HCT116 (cell line): ENCODE results near the gene SETD3. TPM values are rescaled to one million over a fixed set of nuclear protein-coding genes. Genes with fewer than 3 reads are reported as not detected.

Experiments used
- ATAC-seq: fragments of 200-7000 bp; cut with Tn5 transposase; 2 replicates; pipeline ENCODE4 v1.9.1; 2020; ENCODE audit warnings: mild to moderate bottlenecking, moderate library complexity
- BruUV-seq: library from RNA; stranded (reverse); fragments of 400-500 nt; replicated peaks from 2 replicates; lab custom pipeline; 2021; lab: Mats Ljungman, UMichigan
- CTCF ChIA-PET: fragments of 300-600 bp; sonication (Branson Sonifier 250); formaldehyde crosslinking; loops from one replicate; lab custom pipeline; 2021; ENCODE audit warnings: antibody characterized with exemption; lab: Charles Lee
- POLR2A ChIA-PET: fragments of 300-600, 350-600 bp; sonication (Branson Sonifier 250); formaldehyde crosslinking; loops from one replicate; lab custom pipeline; 2021; ENCODE audit warnings: antibody characterized with exemption; lab: Charles Lee
- RAD21 ChIA-PET, 2 experiments: fragments of 300-600 bp; sonication (Branson Sonifier 250); formaldehyde crosslinking; loops; one replicate each; lab custom pipeline; 2023; ENCODE audit warnings: low total read pairs in 2 of 2; ENCODE audit not compliant: uncharacterized antibody in 2 of 2, unreplicated experiment in 2 of 2, low non-redundant PET in 1 of 2; lab: Charles Lee
- DNase-seq: peaks from one replicate; pipeline ENCODE4 v3.0.0-alpha.2; 2010; ENCODE audit warnings: low read depth, low spot score
- H2AFZ ChIP-seq: fragments of 200-600 bp; shearing (Covaris generic), sonication (generic); 2 replicates; pipeline ENCODE4 v1.6.1; 2017; ENCODE audit warnings: low read depth, mixed run types, mixed read lengths, antibody characterized with exemption, low read length; ENCODE audit not compliant: poor library complexity, severe bottlenecking
- H3K27ac ChIP-seq: 2 replicates; pipeline ENCODE4 v1.5.1; 2012; ENCODE audit warnings: low read depth, low read length
- H3K27me3 ChIP-seq: fragments of 200-600 bp; sonication (generic); 2 replicates; pipeline ENCODE4 v1.6.1; 2016; ENCODE audit warnings: mixed run types, low read length, mixed read lengths; ENCODE audit not compliant: insufficient read depth
- H3K36me3 ChIP-seq, 2 experiments: fragments of 200-500 bp in 1 of 2; fragments of 200-600 bp in 1 of 2; sonication (Bioruptor generic) in 1 of 2; sonication (generic) in 1 of 2; 2 replicates each; pipeline versions ENCODE4 v1.5.1 to v1.6.1; 2014 to 2016; ENCODE audit warnings: low read length in 2 of 2, inconsistent platforms in 1 of 2, mixed read lengths in 1 of 2, mixed run types in 1 of 2; ENCODE audit not compliant: insufficient read depth in 2 of 2, control insufficient read depth in 1 of 2
- H3K4me1 ChIP-seq, 2 experiments: fragments of 200-600 bp in 1 of 2; sonication (generic) in 1 of 2; 2 replicates each; pipeline versions ENCODE4 v1.5.1 to v1.6.1; 2012 to 2017; ENCODE audit warnings: low read length in 2 of 2, inconsistent platforms in 1 of 2, mild to moderate bottlenecking in 1 of 2, mixed read lengths in 1 of 2, mixed run types in 1 of 2, moderate library complexity in 1 of 2; ENCODE audit not compliant: insufficient read depth in 2 of 2, control insufficient read depth in 1 of 2
- H3K4me2 ChIP-seq: fragments of 200-600 bp; sonication (generic); 2 replicates; pipeline ENCODE4 v1.6.1; 2017; ENCODE audit warnings: mixed run types, low read length, mixed read lengths
- H3K4me3 ChIP-seq, 2 experiments: fragments of 200-600 bp in 1 of 2; sonication (generic) in 1 of 2; replicated peaks in 1 of 2; 2 replicates each; pipeline ENCODE4 v1.5.1; 2011 to 2016; ENCODE audit warnings: low read length in 2 of 2, control low read depth in 1 of 2, low read depth in 1 of 2, mild to moderate bottlenecking in 1 of 2, mixed read lengths in 1 of 2, mixed run types in 1 of 2
- H3K79me2 ChIP-seq: fragments of 200-600 bp; sonication (generic); 2 replicates; pipeline ENCODE4 v1.6.1; 2017; ENCODE audit warnings: mild to moderate bottlenecking, mixed run types, low read length, moderate library complexity, mixed read lengths; ENCODE audit not compliant: insufficient read depth
- H3K9ac ChIP-seq: fragments of 200-600 bp; sonication (generic); 2 replicates; pipeline ENCODE4 v1.6.1; 2016; ENCODE audit warnings: low read length, mixed read lengths
- H3K9me2 ChIP-seq: fragments of 200-600 bp; sonication (generic), shearing (Covaris generic); 2 replicates; pipeline ENCODE4 v1.6.1; 2017; ENCODE audit warnings: mixed run types, mild to moderate bottlenecking, moderate library complexity; ENCODE audit not compliant: insufficient read depth
- H3K9me3 ChIP-seq, 2 experiments: fragments of 200-500 bp in 1 of 2; fragments of 200-600 bp in 1 of 2; sonication (Bioruptor generic) in 1 of 2; sonication (generic) in 1 of 2; 2 replicates each; pipeline ENCODE4 v1.6.1; 2014 to 2017; ENCODE audit warnings: low read length in 2 of 2, mixed read lengths in 2 of 2, inconsistent platforms in 1 of 2, low read depth in 1 of 2, mild to moderate bottlenecking in 1 of 2, mixed run types in 1 of 2, moderate library complexity in 1 of 2; ENCODE audit not compliant: control insufficient read depth in 1 of 2, insufficient read depth in 1 of 2
- H4K20me1 ChIP-seq: fragments of 200-600 bp; sonication (generic), shearing (Covaris generic); 2 replicates; pipeline ENCODE4 v1.6.1; 2017; ENCODE audit warnings: mixed run types, mild to moderate bottlenecking, moderate library complexity; ENCODE audit not compliant: insufficient read depth
- EGR1 ChIP-seq: IDR thresholded peaks from 2 replicates; pipeline ENCODE4 v1.6.1; 2012; ENCODE audit warnings: low read depth
- ELF1 ChIP-seq: IDR thresholded peaks from 2 replicates; pipeline ENCODE4 v1.6.1; 2012; ENCODE audit warnings: low read depth, borderline replicate concordance
- EZH2phosphoT487 ChIP-seq: fragments of 200-600 bp; IDR thresholded peaks from 2 replicates; pipeline ENCODE4 v1.6.1; 2018; ENCODE audit warnings: antibody characterized with exemption, borderline replicate concordance
- JUND ChIP-seq: IDR thresholded peaks from 2 replicates; pipeline ENCODE4 v1.6.1; 2012
- POLR2A ChIP-seq: IDR thresholded peaks from 2 replicates; pipeline ENCODE4 v1.7.0; 2011; ENCODE audit warnings: borderline replicate concordance; ENCODE audit not compliant: insufficient read depth, insufficient read length; ENCODE audit errors: extremely low read depth
- POLR2AphosphoS5 ChIP-seq: IDR thresholded peaks from 2 replicates; pipeline ENCODE4 v1.6.1; 2011; ENCODE audit warnings: mild to moderate bottlenecking, low read depth, low read length, moderate library complexity
- RAD21 ChIP-seq: IDR thresholded peaks from 2 replicates; pipeline ENCODE4 v1.6.1; 2012; ENCODE audit warnings: low read depth, mild to moderate bottlenecking
- SIN3A ChIP-seq: IDR thresholded peaks from 2 replicates; pipeline ENCODE4 v1.6.1; 2012; ENCODE audit warnings: low read depth
- SRF ChIP-seq: IDR thresholded peaks from 2 replicates; pipeline ENCODE4 v1.6.1; 2012; ENCODE audit warnings: low read depth
- ZNF274 ChIP-seq: fragments of 200-500 bp; sonication (Bioruptor generic); IDR thresholded peaks from 2 replicates; pipeline ENCODE4 v1.6.1; 2014; ENCODE audit warnings: mild to moderate bottlenecking, low read depth, low read length, inconsistent platforms
- intact Hi-C: fragments of 100-400 bp; cut with micrococcal nuclease; formaldehyde crosslinking; loops from 2 replicates; pipeline ENCODE4 v1.10.0; 2022
- total RNA-seq: library from RNA; stranded (reverse); gene quantifications from one replicate; pipeline ENCODE4 v1.2.1, GENCODE V29; 2021; ENCODE audit not compliant: unreplicated experiment
- TF ChIP-seq, protein P1 (sequence below): IDR thresholded peaks from 2 replicates; pipeline ENCODE4 v1.6.1; 2012; ENCODE audit warnings: low read depth
- TF ChIP-seq, protein P2 (sequence below), 3 experiments: fragments of 200-600 bp in 1 of 3; sonication (generic) in 1 of 3; IDR thresholded peaks in 2 of 3; conservative IDR thresholded peaks in 1 of 3; 2 replicates each; pipeline ENCODE4 v1.5.1; 2012 to 2017; ENCODE audit warnings: low read depth in 2 of 3, low read length in 2 of 3, antibody characterized with exemption in 1 of 3, borderline replicate concordance in 1 of 3, control low read depth in 1 of 3, mild to moderate bottlenecking in 1 of 3, mixed read lengths in 1 of 3, mixed run types in 1 of 3, moderate library complexity in 1 of 3; ENCODE audit not compliant: insufficient read depth in 1 of 3
- TF ChIP-seq, protein P3 (sequence below): IDR thresholded peaks from 2 replicates; pipeline ENCODE4 v1.6.1; 2012

The SETD3 gene
- total RNA-seq, 1 experiment from 2014 or later: 46.6 TPM

DNA sequence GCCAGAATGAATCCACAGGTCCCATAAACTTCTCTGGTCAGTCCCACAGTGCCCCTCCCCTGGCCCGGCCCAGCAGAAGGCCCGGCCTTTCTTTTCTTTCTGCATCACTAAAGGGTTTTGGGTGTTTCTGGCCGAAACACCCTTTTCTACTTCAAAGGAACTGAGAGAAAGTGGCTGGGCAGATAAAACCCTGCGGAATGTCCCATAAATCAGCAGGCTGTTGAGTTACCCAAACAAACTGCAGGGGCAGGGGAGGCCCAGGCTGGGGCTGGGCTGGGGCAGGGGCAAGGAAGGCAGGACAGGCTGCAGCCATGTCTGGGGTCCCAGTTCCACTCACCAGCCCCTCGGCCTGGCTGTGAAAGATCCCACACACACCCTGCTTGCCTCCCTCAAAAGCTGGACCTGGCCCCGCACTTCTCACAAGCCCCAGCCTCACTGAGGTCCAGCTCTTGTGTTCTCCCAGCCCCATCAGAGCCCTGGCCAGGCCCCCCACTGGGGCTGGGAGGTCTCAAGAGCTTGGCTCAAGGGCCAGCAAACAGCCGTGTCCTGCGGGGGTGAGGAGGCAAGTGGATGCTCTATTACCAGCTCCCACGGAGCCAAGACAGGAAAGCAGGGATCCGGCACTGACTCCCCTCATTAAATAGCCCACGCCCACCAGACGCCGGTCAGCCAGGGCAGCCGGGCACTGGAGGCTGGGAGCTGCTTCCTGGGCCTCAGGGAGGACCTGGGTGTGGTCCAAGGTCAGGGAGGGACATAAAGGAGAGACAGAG lies 42.5 kb upstream of the SETD3 start:
- DNase-seq: no peak
- no peaks in the 10 kb centered on the region for H4K20me1 ChIP-seq
- POLR2A ChIA-PET: no interaction called here
- intact Hi-C loops: loop anchor here (10.0 kb wide), 1 partner anchor 422 kb away; no protein-coding TSS in a partner anchor
- no peaks in the 10 kb centered on the region for H3K27me3 ChIP-seq
- RAD21 ChIA-PET: interaction anchor here in 1 of 2 experiments (0.5 kb wide), 1 partner anchor 105 kb away, joined by 4 read pairs; no protein-coding TSS in a partner anchor
- H3K9ac ChIP-seq: no peak overlapping the region
- H3K4me1 ChIP-seq: peaks cover 0 to 6% of the 10 kb centered on the region in 2 experiments; a peak in 2 of 4 replicates
- CTCF ChIA-PET: no interaction called here
- H2AFZ ChIP-seq: no peak overlapping the region
- TF ChIP-seq ELF1: no peak
- TF ChIP-seq EGR1: no peak
- no peak for TF ChIP-seq POLR2A
- no peak for TF ChIP-seq SIN3A
- BruUV-seq: no TSS peak
- ATAC-seq: no peak
- H3K9me3 ChIP-seq: no peaks in the 10 kb centered on the region
- H3K4me2 ChIP-seq: no peak overlapping the region
- peaks cover 7% of the 10 kb centered on the region; the same call in 1 of the 2 replicates for H3K79me2 ChIP-seq
- no peak overlapping the region for H3K4me3 ChIP-seq
- H3K27ac ChIP-seq: no peak overlapping the region
- H3K9me2 ChIP-seq: no peaks in the 10 kb centered on the region
- H3K36me3 ChIP-seq: no peaks in the 10 kb centered on the region

DNA sequence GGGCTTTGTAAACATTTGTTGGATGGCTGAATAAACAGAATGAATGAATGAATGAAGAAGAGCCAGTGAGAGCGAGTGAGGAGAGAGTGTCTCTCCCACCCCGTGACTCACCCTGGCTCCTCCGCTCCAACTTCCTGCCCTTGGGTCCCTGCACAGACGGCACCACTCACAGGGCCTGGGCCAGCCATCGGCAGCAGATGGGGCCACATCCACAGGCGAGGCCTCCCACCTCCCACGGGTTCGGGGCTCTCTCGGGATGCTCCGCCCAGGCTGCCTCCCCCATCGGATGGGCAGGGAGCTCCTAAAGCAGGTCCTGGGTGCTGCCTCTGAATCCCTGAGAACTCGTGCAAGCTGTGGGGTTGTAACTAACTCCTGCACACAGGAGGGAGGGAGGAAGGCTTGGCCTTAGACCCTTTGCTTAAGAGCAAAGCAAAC lies 41.8 kb upstream of the SETD3 start:
- ChIA-PET CTCF (interaction anchor here (1.2 kb wide), 1 partner anchor 162 kb away, joined by 3 read pairs; the partner anchor contains the start of gene CYP46A1), POLR2A (no interaction called here), RAD21 (no interaction called here)
- DNase-seq: no peak
- no peak overlapping the region for H3K9ac ChIP-seq
- no peaks in the 10 kb centered on the region for H4K20me1 ChIP-seq
- intact Hi-C loops: loop anchor here (10.0 kb wide), 1 partner anchor 422 kb away; no protein-coding TSS in a partner anchor
- ATAC-seq: no peak
- no peaks in the 10 kb centered on the region for H3K9me3 ChIP-seq
- no peaks in the 10 kb centered on the region for H3K9me2 ChIP-seq
- H3K4me2 ChIP-seq: no peak overlapping the region
- H3K27me3 ChIP-seq: no peaks in the 10 kb centered on the region
- H3K4me3 ChIP-seq: no peak overlapping the region
- H3K27ac ChIP-seq: no peak overlapping the region
- H3K4me1 ChIP-seq: peaks cover 0 to 6% of the 10 kb centered on the region in 2 experiments; a peak in 2 of 4 replicates
- H3K79me2 ChIP-seq: peaks cover 7% of the 10 kb centered on the region; the same call in 1 of the 2 replicates
- BruUV-seq: no TSS peak
- H2AFZ ChIP-seq: no peak overlapping the region
- no peaks in the 10 kb centered on the region for H3K36me3 ChIP-seq
- TF ChIP-seq POLR2AphosphoS5 (no peak), JUND (no peak), ZNF274 (no peak), EZH2phosphoT487 (no peak), SIN3A (no peak), SRF (no peak), RAD21 (no peak)
- TF ChIP-seq, protein P1, sequence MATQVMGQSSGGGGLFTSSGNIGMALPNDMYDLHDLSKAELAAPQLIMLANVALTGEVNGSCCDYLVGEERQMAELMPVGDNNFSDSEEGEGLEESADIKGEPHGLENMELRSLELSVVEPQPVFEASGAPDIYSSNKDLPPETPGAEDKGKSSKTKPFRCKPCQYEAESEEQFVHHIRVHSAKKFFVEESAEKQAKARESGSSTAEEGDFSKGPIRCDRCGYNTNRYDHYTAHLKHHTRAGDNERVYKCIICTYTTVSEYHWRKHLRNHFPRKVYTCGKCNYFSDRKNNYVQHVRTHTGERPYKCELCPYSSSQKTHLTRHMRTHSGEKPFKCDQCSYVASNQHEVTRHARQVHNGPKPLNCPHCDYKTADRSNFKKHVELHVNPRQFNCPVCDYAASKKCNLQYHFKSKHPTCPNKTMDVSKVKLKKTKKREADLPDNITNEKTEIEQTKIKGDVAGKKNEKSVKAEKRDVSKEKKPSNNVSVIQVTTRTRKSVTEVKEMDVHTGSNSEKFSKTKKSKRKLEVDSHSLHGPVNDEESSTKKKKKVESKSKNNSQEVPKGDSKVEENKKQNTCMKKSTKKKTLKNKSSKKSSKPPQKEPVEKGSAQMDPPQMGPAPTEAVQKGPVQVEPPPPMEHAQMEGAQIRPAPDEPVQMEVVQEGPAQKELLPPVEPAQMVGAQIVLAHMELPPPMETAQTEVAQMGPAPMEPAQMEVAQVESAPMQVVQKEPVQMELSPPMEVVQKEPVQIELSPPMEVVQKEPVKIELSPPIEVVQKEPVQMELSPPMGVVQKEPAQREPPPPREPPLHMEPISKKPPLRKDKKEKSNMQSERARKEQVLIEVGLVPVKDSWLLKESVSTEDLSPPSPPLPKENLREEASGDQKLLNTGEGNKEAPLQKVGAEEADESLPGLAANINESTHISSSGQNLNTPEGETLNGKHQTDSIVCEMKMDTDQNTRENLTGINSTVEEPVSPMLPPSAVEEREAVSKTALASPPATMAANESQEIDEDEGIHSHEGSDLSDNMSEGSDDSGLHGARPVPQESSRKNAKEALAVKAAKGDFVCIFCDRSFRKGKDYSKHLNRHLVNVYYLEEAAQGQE: no peak
- TF ChIP-seq, protein P2, sequence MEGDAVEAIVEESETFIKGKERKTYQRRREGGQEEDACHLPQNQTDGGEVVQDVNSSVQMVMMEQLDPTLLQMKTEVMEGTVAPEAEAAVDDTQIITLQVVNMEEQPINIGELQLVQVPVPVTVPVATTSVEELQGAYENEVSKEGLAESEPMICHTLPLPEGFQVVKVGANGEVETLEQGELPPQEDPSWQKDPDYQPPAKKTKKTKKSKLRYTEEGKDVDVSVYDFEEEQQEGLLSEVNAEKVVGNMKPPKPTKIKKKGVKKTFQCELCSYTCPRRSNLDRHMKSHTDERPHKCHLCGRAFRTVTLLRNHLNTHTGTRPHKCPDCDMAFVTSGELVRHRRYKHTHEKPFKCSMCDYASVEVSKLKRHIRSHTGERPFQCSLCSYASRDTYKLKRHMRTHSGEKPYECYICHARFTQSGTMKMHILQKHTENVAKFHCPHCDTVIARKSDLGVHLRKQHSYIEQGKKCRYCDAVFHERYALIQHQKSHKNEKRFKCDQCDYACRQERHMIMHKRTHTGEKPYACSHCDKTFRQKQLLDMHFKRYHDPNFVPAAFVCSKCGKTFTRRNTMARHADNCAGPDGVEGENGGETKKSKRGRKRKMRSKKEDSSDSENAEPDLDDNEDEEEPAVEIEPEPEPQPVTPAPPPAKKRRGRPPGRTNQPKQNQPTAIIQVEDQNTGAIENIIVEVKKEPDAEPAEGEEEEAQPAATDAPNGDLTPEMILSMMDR (IDR thresholded peaks at IDR 0.05 in 2 of 3, conservative IDR thresholded peaks at IDR 0.05 in 1 of 3; ENCODE audit: borderline replicate concordance in 1 of 3, insufficient read depth in 1 of 3, low read depth in 2 of 3, low read length in 2 of 3): no peak
- TF ChIP-seq, protein P3, sequence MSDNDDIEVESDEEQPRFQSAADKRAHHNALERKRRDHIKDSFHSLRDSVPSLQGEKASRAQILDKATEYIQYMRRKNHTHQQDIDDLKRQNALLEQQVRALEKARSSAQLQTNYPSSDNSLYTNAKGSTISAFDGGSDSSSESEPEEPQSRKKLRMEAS: no peak
